GM21723 (cell line): ENCODE results near the gene SYT1.

Experiments used
- ATAC-seq: cut with Tn5 transposase; IDR thresholded peaks from one replicate; pipeline ENCODE4 v1.9.1; 2021; ENCODE audit warnings: mild to moderate bottlenecking, moderate library complexity; ENCODE audit not compliant: unreplicated experiment

The SYT1 gene

GRCh38 chr12:79127271-79127751 lies 262.7 kb downstream of the SYT1 start:
- peak; percentile 90 for ATAC-seq

DNA sequence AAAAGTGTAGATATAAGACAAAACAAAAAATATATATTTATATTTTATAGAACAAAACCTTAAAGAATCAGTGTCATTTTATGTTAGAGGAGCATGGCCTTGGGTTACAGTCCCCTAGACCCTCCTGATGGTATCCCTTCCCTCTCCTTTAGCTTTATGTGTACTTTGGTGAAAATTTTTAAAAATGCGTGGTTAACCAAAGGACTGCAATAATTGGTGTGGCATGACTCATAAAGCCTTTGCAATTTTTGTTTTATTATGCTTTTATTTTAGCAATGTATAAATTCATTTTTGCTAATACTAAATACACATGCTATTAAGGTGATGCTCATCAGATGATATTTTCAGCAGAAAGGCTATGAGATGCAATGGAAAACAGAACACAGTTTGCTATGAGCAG lies 264.4 kb downstream of the SYT1 start:
- ATAC-seq, result no peak

GRCh38 chr12:79138872-79139271 lies 274.3 kb downstream of the SYT1 start:
- no peak for ATAC-seq

GRCh38 chr12:79140711-79141110 lies 276.1 kb downstream of the SYT1 start:
- no peak for ATAC-seq

DNA sequence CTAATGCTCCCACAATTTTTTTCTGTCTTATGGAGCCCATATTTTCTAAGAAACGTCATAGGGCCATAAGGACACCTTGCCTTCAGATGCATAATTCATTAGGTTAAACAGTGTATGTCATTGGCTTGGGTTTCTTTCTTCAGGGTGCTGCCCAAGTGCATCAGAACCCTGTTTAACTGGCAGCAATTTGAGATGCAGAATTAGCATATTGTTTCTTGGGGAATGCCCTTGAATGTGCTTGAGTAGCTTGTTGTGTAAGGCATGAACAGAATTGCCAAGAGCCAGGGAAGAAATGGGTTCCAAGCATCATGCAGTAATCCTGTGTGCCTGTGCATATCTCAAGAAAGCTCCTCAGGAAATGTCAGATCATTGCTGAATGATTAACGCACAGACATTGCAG lies 277.2 kb downstream of the SYT1 start:
- no peak for ATAC-seq

DNA sequence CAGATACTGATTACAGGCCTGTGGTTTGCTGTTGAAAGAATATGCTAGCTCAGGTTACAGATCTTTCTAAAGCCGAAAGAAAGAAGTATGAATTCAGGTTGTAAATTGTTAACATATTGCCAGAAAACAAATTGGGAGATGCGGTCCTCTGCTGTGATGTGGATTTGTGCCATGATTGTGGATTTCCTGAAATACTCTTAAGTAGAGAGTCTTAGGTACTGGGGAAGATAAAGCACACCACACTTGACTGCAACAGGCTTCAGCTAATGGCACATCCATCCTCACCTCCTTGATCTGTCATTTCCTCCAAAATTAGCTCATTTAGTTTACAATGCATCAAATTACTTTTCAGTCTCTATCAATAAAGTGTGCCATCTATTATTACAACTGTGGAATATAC lies 279.2 kb downstream of the SYT1 start:
- ATAC-seq, result no peak

DNA sequence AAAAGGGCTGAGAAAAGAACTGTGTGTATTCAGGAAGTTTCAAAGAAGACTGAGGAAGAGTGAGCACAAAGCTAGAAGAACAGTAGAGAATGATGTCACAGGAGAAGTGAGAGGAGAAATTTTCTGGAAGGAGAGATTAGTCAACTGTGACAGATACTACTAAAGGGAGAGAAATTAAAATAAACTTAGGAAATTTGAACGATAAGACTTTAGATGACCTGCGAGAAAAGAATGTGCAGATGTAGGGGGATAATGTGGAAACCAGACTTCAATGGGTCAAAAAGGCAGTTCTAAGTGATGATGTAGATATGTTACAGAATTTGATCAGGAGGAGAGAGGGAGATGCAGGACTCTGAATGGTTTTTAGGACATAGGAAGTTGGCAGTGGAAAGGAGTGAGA lies 287.4 kb downstream of the SYT1 start:
- ATAC-seq, result no peak

DNA sequence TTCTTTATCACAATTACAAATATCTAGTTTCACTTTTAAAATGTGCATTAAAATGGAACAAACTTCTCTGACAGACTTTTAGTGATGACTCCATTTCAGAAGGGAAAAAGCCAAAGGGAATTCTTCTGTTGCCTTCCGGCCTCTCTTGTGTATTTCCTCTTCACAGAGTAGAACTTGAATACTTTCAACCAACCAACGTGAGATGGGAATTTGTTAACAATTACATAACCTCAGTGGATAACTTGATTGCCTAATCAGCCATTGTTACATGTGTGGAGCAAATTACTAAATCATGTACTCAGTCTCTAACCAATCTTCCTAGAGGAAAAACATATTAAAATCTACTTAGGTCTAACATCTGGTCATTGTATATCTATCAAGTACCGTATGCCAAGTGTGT lies 291.1 kb downstream of the SYT1 start:
- no peak for ATAC-seq

- ATAC-seq, result peak; percentile 64
These were observed 292.4 kb downstream of the SYT1 start for GRCh38 chr12:79156846-79157463.

DNA sequence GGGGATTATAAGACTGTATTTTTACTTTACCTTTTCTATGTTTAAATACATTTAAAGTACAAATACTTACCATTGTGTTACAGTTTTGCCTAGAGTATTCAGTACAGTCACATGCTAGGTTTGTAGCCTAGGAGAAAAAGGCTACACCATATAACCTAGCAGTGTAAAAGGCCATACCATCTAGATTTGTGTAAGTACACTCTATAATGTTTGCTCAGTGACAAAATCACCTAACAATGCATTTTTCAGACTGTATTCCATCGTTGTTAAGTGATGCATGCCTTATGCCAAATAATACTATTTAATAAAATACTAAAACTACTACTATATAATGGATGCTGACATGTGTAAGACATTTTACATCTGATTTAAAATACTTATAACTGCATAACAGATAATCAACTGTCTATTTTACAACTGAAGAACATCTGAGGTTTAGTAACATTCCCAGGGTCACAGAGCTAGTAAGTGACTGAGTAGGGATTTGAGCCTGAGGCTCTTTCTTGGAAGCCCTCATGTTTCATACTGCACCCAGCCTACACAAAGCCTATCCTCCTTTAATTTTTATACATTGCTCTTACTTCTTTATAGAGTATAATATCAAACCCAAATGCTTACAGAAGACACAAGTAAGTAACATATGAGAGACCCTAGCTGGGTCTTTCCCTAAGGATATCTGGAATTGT lies 296.8 kb downstream of the SYT1 start:
- ATAC-seq, result no peak

GRCh38 chr12:79162147-79162772 lies 297.7 kb downstream of the SYT1 start:
- ATAC-seq, result no peak

DNA sequence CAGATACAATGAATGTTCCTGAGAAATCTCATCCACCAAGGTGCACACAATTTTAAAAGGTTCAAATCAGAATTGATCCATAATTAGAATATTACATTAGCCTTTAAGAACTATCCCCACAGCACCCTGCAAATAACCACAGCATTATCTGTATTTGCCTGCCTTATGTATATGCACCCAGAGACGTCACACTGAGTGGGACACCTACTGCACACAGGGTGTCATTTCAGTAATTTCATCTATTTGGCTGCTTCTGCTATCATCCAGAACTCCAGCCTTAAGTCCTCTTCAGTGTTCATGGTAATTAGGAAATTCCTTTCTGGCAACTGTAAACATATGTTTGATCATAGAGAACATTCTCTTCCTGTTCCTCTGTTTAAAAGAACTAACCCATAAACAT lies 298.4 kb downstream of the SYT1 start:
- ATAC-seq, result no peak

- ATAC-seq, result no peak
These were observed 300.3 kb downstream of the SYT1 start for GRCh38 chr12:79164890-79165289.

DNA sequence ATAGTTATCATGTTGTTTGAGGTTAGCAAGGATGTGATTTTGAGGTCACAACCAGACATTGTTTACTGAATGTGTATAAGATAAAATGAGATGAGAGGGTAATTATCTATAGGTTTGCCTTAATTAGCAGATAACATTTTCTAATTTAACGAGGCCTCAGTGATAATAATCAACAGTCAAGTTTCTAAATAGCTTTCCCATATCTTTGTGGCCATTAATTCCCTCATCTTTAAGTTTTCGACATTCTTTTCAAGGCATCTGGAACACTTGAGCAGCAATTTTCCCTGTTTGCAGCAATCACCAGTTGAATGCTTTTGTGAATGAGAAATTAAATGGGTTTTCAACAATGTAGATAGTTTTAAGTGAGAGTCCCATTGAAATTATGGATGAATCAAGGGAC lies 304.1 kb downstream of the SYT1 start:
- no peak for ATAC-seq

DNA sequence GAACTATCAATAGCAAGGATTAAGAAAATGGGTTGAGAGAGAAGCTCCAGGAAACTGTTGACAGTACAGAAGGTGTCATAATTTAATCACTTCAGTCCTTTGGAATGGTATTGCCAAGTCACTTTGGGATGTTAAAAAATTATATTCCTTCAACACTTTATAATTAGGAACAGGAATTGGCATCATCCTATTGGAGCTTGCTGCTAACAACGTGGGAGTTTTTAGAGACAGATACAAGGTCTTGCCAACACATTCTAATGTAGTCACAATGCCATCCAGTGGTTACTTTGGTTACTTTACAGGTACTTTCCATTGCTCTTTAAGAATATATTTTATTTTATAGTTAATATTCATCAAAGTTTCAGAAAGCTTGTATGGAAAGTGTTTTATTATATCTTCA lies 310.1 kb downstream of the SYT1 start:
- peak; percentile 75 for ATAC-seq

GRCh38 chr12:79183003-79183402 lies 318.4 kb downstream of the SYT1 start:
- no peak for ATAC-seq

DNA sequence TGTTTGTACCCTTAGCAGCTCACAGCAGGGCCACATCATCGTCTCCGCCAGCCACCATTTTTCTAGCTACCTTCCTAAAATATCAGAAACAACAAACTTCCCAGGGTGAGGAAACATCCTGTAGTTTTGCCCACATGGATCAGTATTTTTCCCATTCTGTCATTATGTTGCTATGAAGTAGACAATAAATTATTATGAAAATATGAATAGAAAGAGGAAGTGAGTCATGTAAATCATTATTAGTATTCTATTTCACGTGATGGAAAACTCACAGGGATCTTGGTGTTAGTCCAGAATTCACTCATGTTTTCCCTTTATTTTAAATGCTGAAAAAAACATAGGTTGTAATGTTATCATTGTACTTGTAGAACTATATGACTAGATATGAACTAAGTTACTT lies 319.4 kb downstream of the SYT1 start:
- ATAC-seq, result no peak

- ATAC-seq, result no peak
These were observed 321.9 kb downstream of the SYT1 start for GRCh38 chr12:79186506-79186905.

GRCh38 chr12:79187032-79187431 lies 322.5 kb downstream of the SYT1 start:
- no peak for ATAC-seq

DNA sequence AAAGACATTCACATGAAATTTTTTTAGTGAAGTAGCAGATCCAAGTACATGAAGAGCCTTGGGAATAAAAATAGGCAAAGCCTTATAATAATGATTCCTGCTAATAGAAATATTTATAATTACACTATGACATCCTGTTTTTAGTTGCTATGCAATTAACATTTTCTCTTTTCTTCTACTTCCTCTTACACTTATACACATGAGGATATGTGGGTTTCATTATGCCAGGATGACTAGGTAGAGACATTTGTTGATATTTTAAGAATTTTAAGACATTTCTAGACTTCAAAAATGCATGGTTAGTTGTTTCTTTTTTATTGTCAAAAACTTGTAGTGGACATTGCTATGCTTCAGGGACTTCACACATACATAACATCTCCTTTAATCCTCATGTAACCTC lies 326.8 kb downstream of the SYT1 start:
- no peak for ATAC-seq

- ATAC-seq, result no peak
These were observed 330.0 kb downstream of the SYT1 start for GRCh38 chr12:79194595-79194994.

DNA sequence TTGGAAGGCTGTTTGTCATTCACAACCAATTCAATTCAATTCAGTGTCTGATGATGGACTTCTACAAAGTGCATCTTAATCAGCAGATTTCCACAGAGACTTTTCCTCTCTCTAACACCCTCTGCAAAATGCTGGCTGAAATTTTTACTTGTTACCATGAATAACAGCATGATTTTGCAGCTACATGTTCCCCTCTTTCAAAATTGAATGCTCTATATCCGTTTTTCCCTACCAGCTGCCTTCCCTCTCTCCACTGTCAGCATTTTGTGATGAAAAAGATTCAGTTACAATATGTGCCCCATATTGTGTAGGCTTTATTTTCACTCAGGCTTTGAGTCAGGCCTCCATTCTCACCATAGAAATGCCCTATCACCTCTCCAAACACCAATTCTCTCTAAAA lies 334.6 kb downstream of the SYT1 start:
- ATAC-seq, result no peak
